ENCODE data around the gene TGFBRAP1. TPM values are rescaled to one million over a fixed set of nuclear protein-coding genes. Genes with fewer than 3 reads are reported as not detected.

Gene TGFBRAP1
- total and polyA plus RNA-seq, 9 of the 15 experiments (the other 6 are each of a cell fraction or from before 2014, with no cell fraction given) = 3.7 to 18.0 (median 11.0) TPM

GRCh38 chr2:105236060-105236424 is 93.5 kb downstream of the TGFBRAP1 start:
- H3K27me3 ChIP-seq (ENCODE audit: control insufficient read depth in 2 of 2, insufficient read depth in 2 of 2, low read length in 2 of 2) = peaks cover 19 to 52% of the 10 kb centered on the region in 2 experiments
- no peak overlapping the region for H3K27ac ChIP-seq (ENCODE audit: extremely low read depth, low read depth, low read length)
- no peak overlapping the region for H2AFZ ChIP-seq (ENCODE audit: low read depth, low read length)
- TF ChIP-seq FOS (IDR thresholded peaks at IDR 0.05; ENCODE audit: extremely low read depth, insufficient read length) (no peak), HNRNPK (IDR thresholded peaks at IDR 0.05; ENCODE audit: low read depth, low read length, poor library complexity, severe bottlenecking) (no peak), ZBTB40 (IDR thresholded peaks at IDR 0.05) (peak; percentile 75), ZBTB40 (CRISPR knock-in tag; IDR thresholded peaks at IDR 0.05) (no peak)
- FAIRE-seq (no peak), ATAC-seq (no peak), DNase-seq (ENCODE audit: extremely low read depth in 1 of 4, low spot score in 3 of 4) (no peak)
- in situ Hi-C loops (cut with MboI) (no loop called here), intact Hi-C loops (cut with micrococcal nuclease) (loop anchor here (5.0 kb wide), 2 partner anchors 59 to 61 kb away; no protein-coding TSS in a partner anchor)
- peaks cover 5% of the 10 kb centered on the region; the same call in 1 of the 2 replicates for H4K20me1 ChIP-seq (replicated peaks; ENCODE audit: control insufficient read depth, insufficient read depth, low read length)
- H3K79me2 ChIP-seq (ENCODE audit: control insufficient read depth, insufficient read depth, low read length) = no peaks in the 10 kb centered on the region
- H3K9me3 ChIP-seq (replicated peaks; ENCODE audit: control insufficient read depth, insufficient read depth, low read depth, low read length) = no peaks in the 10 kb centered on the region
- no peaks in the 10 kb centered on the region for H3K9me1 ChIP-seq (ENCODE audit: control insufficient read depth, insufficient read depth, low read length)
- WGBS (ENCODE audit: insufficient coverage, low coverage, missing lambda C conversion rate) = 5% methylated on average over 5 of the region's 5 CpGs
- peaks cover 2 to 12% of the 10 kb centered on the region in 2 experiments; a peak in 2 of 5 replicates for H3K4me1 ChIP-seq (replicated peaks in 1 of 2; ENCODE audit: control insufficient read depth in 2 of 2, insufficient read depth in 2 of 2, low read length in 2 of 2)
- BruUV-seq (replicated peaks) = no TSS peak
- no peak overlapping the region for H3K4me2 ChIP-seq (ENCODE audit: insufficient read depth, low read length)
- H3K9ac ChIP-seq (ENCODE audit: insufficient read depth in 1 of 2, low read depth in 2 of 2, low read length in 2 of 2) = no peak overlapping the region
- ChIA-PET CTCF (ENCODE audit: low intra/inter-chr PET ratio) (interaction anchor here (2.2 kb wide), 1 partner anchor 121 kb away, joined by 18 read pairs; no protein-coding TSS in a partner anchor), POLR2A (no interaction called here)
- no peak overlapping the region for H3K4me3 ChIP-seq
- H3K36me3 ChIP-seq (ENCODE audit: control insufficient read depth, insufficient read depth, low read length) = no peaks in the 10 kb centered on the region
